GM23338 (cell line): Measurements from ENCODE around the gene RASEF. TPM values are rescaled to one million over a fixed set of nuclear protein-coding genes. Genes with fewer than 3 reads are reported as not detected.

Experiments used
- ATAC-seq: fragments of 200-7000 bp; cut with Tn5 transposase; 3 replicates; pipeline ENCODE4 v1.9.1; 2020
- DNase-seq: peaks from one replicate; pipeline ENCODE4 v3.0.0-alpha.2; 2015; ENCODE audit warnings: low spot score
- H2AFZ ChIP-seq: fragments of 200-600 bp; sonication (generic); 2 replicates; pipeline ENCODE4 v1.8.0; 2016; ENCODE audit warnings: antibody characterized with exemption, mild to moderate bottlenecking, moderate library complexity
- H3F3A ChIP-seq: fragments of 200-600 bp; sonication (generic); replicated peaks from 2 replicates; pipeline ENCODE4 v1.8.0; 2017; ENCODE audit warnings: antibody characterized with exemption, mixed run types, low read depth
- H3K27ac ChIP-seq: fragments of 200-600 bp; sonication (generic); 2 replicates; pipeline ENCODE4 v1.6.1; 2016; ENCODE audit warnings: low read depth
- H3K27me3 ChIP-seq: fragments of 200-600 bp; sonication (generic); 2 replicates; pipeline ENCODE4 v1.8.0; 2016; ENCODE audit warnings: mild to moderate bottlenecking, mixed run types, moderate library complexity; ENCODE audit not compliant: insufficient read depth
- H3K36me3 ChIP-seq: fragments of 200-600 bp; sonication (generic); 2 replicates; pipeline ENCODE4 v1.8.0; 2016; ENCODE audit warnings: mild to moderate bottlenecking; ENCODE audit not compliant: insufficient read depth
- H3K4me1 ChIP-seq: fragments of 200-600 bp; sonication (generic); 2 replicates; pipeline ENCODE4 v1.8.0; 2016; ENCODE audit warnings: mild to moderate bottlenecking, moderate library complexity; ENCODE audit not compliant: insufficient read depth
- H3K4me2 ChIP-seq: fragments of 200-600 bp; sonication (generic); 2 replicates; pipeline ENCODE4 v1.7.1; 2017; ENCODE audit warnings: mixed run types
- H3K4me3 ChIP-seq: fragments of 200-600 bp; sonication (generic); 2 replicates; pipeline ENCODE4 v1.6.1; 2016; ENCODE audit warnings: mixed run types
- H3K79me2 ChIP-seq: fragments of 200-600 bp; sonication (generic); replicated peaks from 2 replicates; pipeline ENCODE4 v1.8.0; 2017; ENCODE audit warnings: mild to moderate bottlenecking; ENCODE audit not compliant: insufficient read depth
- H3K9me2 ChIP-seq: fragments of 200-600 bp; sonication (generic); 2 replicates; pipeline ENCODE4 v1.8.0; 2017; ENCODE audit not compliant: insufficient read depth
- H4K20me1 ChIP-seq: fragments of 200-600 bp; sonication (generic); replicated peaks from 2 replicates; pipeline ENCODE4 v1.8.0; 2017; ENCODE audit warnings: mild to moderate bottlenecking; ENCODE audit not compliant: insufficient read depth
- H3K27ac Mint-ChIP-seq: 2 replicates; pipeline ENCODE4 v1.8.0; 2020; ENCODE audit warnings: inconsistent platforms, mild to moderate bottlenecking, moderate library complexity, mixed read lengths
- H3K27me3 Mint-ChIP-seq: 3 replicates; pipeline ENCODE4 v1.8.0; 2022; ENCODE audit warnings: low read depth, mild to moderate bottlenecking, moderate library complexity, mixed read lengths, inconsistent platforms; ENCODE audit not compliant: insufficient read depth, poor library complexity
- H3K36me3 Mint-ChIP-seq: 3 replicates; pipeline ENCODE4 v1.8.0; 2021; ENCODE audit warnings: low read depth, mild to moderate bottlenecking, inconsistent platforms, moderate library complexity, mixed read lengths
- H3K4me1 Mint-ChIP-seq: 3 replicates; pipeline ENCODE4 v1.8.0; 2020; ENCODE audit warnings: mild to moderate bottlenecking, inconsistent platforms, mixed read lengths
- H3K4me3 Mint-ChIP-seq: 3 replicates; pipeline ENCODE4 v1.8.0; 2021; ENCODE audit warnings: moderate library complexity, mild to moderate bottlenecking, inconsistent platforms, mixed read lengths
- H3K9me3 Mint-ChIP-seq: 3 replicates; pipeline ENCODE4 v1.8.0; 2020; ENCODE audit warnings: moderate library complexity, mild to moderate bottlenecking, inconsistent platforms, mixed read lengths
- CREB1 ChIP-seq: fragments of 250-450 bp; sonication (Bioruptor Pico); IDR thresholded peaks from 2 replicates; pipeline ENCODE4 v1.5.0; 2020; ENCODE audit warnings: low read depth, mild to moderate bottlenecking, moderate library complexity
- CTCF ChIP-seq, 2 experiments: fragments of 200-600 bp in 1 of 2; sonication (generic) in 1 of 2; conservative IDR thresholded peaks; 2 replicates each; pipeline versions ENCODE4 v1.5.1 to v1.6.1; 2016 to 2017; ENCODE audit warnings: antibody characterized with exemption in 2 of 2, low read depth in 2 of 2, mild to moderate bottlenecking in 2 of 2, moderate library complexity in 1 of 2
- ETS1 ChIP-seq: IDR thresholded peaks from 2 replicates; pipeline ENCODE4 v1.6.1; 2016; ENCODE audit warnings: antibody characterized with exemption
- EZH2 ChIP-seq: fragments of 200-600 bp; sonication (generic); IDR thresholded peaks from one replicate; pipeline ENCODE4 v1.8.0; 2017; ENCODE audit warnings: antibody characterized with exemption, mild to moderate bottlenecking, low read depth; ENCODE audit not compliant: unreplicated experiment
- EZH2phosphoT487 ChIP-seq: fragments of 200-600 bp; sonication (generic); IDR thresholded peaks from one replicate; pipeline ENCODE4 v1.8.1; 2018; ENCODE audit warnings: antibody characterized with exemption; ENCODE audit not compliant: unreplicated experiment
- JUNB ChIP-seq: IDR thresholded peaks from one replicate; pipeline ENCODE4 v1.6.1; 2016; ENCODE audit warnings: antibody characterized with exemption; ENCODE audit not compliant: unreplicated experiment
- NANOG ChIP-seq: IDR thresholded peaks from 2 replicates; pipeline ENCODE4 v1.6.1; 2016; ENCODE audit warnings: antibody characterized with exemption, borderline replicate concordance
- POLR2AphosphoS5 ChIP-seq: IDR thresholded peaks from 2 replicates; pipeline ENCODE4 v1.6.1; 2016; ENCODE audit warnings: antibody characterized with exemption, low read depth
- REST ChIP-seq: IDR thresholded peaks from one replicate; pipeline ENCODE4 v1.6.1; 2018; ENCODE audit warnings: antibody characterized with exemption; ENCODE audit not compliant: unreplicated experiment
- STAT1 ChIP-seq: IDR thresholded peaks from one replicate; pipeline ENCODE4 v1.6.1; 2016; ENCODE audit warnings: antibody characterized with exemption; ENCODE audit not compliant: unreplicated experiment
- ZNF114 ChIP-seq: fragments of 250-450 bp; sonication (Bioruptor Pico); IDR thresholded peaks from 2 replicates; pipeline ENCODE4 v1.5.0; 2020; ENCODE audit warnings: mild to moderate bottlenecking, moderate library complexity
- ZNF331 ChIP-seq: fragments of 250-450 bp; sonication (Bioruptor Pico); IDR thresholded peaks from 2 replicates; pipeline ENCODE4 v1.5.0; 2020; ENCODE audit warnings: low read depth, mild to moderate bottlenecking, moderate library complexity
- ZNF462 ChIP-seq: fragments of 250-450 bp; sonication (Bioruptor Pico); IDR thresholded peaks from 2 replicates; pipeline ENCODE4 v1.5.0; 2020; ENCODE audit warnings: mild to moderate bottlenecking, moderate library complexity
- polyA plus RNA-seq: library from polyadenylated mRNA; unstranded; fragments of >200 nt; fragmentation: Nextera tagmentation; extraction: Ambion mirVana; gene quantifications from 2 replicates; pipeline ENCODE4 v1.2.1, GENCODE V29; 2016
- total RNA-seq: library from RNA; depleted of rRNA; stranded (reverse); fragments of >200 nt; shearing (Covaris generic); gene quantifications from 2 replicates; pipeline ENCODE4 v1.2.3, GENCODE V29; 2014

The RASEF gene
- total and polyA plus RNA-seq, 2 experiments from 2014 or later = 3.6 to 10.4 TPM

- Mint-ChIP-seq H3K4me1 (peaks cover 2% of the 10 kb centered on the region; the same call in 1 of the 3 replicates), H3K27me3 (no peaks in the 10 kb centered on the region), H3K9me3 (peaks cover 16% of the 10 kb centered on the region), H3K36me3 (peaks cover 12% of the 10 kb centered on the region; the same call in 2 of the 3 replicates), H3K4me3 (no peak overlapping the region), H3K27ac (no peak overlapping the region)
- Histone ChIP-seq H3K36me3 (peaks cover 5% of the 10 kb centered on the region; the same call in 1 of the 2 replicates), H4K20me1 (no peaks in the 10 kb centered on the region), H3F3A (no peaks in the 10 kb centered on the region), H3K27me3 (no peaks in the 10 kb centered on the region), H3K9me2 (peaks cover 8% of the 10 kb centered on the region; the same call in 1 of the 2 replicates), H3K79me2 (no peaks in the 10 kb centered on the region), H3K4me3 (no peak overlapping the region), H3K4me2 (no peak overlapping the region), H3K4me1 (no peaks in the 10 kb centered on the region), H3K27ac (no peak overlapping the region), H2AFZ (no peak overlapping the region)
- ATAC-seq = no peak
- DNase-seq = no peak
- TF ChIP-seq POLR2AphosphoS5 (no peak), EZH2 (no peak), REST (no peak), EZH2phosphoT487 (no peak), ZNF114 (CRISPR knock-in tag) (no peak), ZNF331 (no peak), CTCF (conservative IDR thresholded peaks at IDR 0.05; ENCODE audit: low read depth in 2 of 2) (no peak), CREB1 (no peak), JUNB (no peak), STAT1 (no peak), ETS1 (no peak), ZNF462 (CRISPR knock-in tag) (no peak), NANOG (no peak)
Observed at GRCh38 chr9:83109296-83109695, 46.4 kb upstream of the RASEF start.
